Caco-2 (cell line): ENCODE data around the gene ZRSR2. TPM values are rescaled to one million over a fixed set of nuclear protein-coding genes. Genes with fewer than 3 reads are reported as not detected.

ENCODE experiments used
- BruUV-seq: library from RNA; stranded (reverse); fragments of 400-500 nt; replicated peaks from 2 replicates; lab custom pipeline; 2021; lab: Mats Ljungman, UMichigan
- CTCF ChIA-PET: fragments of 300-600 bp; sonication (Branson Sonifier 250); formaldehyde crosslinking; loops from one replicate; lab custom pipeline; 2022; ENCODE audit warnings: antibody characterized with exemption; lab: Charles Lee
- POLR2A ChIA-PET: fragments of 300-600 bp; sonication (Branson Sonifier 250); formaldehyde crosslinking; loops from one replicate; lab custom pipeline; 2022; ENCODE audit warnings: antibody characterized with exemption; lab: Charles Lee
- DNase-seq, 2 experiments: peaks; one replicate each; pipeline versions ENCODE4 v3.0.0 to v3.0.0-alpha.2; 2020 to 2022
- H3K27me3 ChIP-seq: replicated peaks from 2 replicates; pipeline ENCODE4 v1.6.0; 2011; ENCODE audit warnings: low read length; ENCODE audit not compliant: control insufficient read depth, insufficient read depth
- H3K36me3 ChIP-seq: 2 replicates; pipeline ENCODE4 v1.5.1; 2011; ENCODE audit warnings: low read length; ENCODE audit not compliant: control insufficient read depth, insufficient read depth
- H3K4me1 ChIP-seq: fragments of 250-450 bp; sonication (Bioruptor Pico); 2 replicates; pipeline ENCODE4 v1.5.1; 2020; ENCODE audit warnings: mild to moderate bottlenecking
- H3K4me3 ChIP-seq: 2 replicates; pipeline ENCODE4 v1.5.1; 2011; ENCODE audit warnings: low read depth, mild to moderate bottlenecking, control low read depth, low read length
- H3K9me3 ChIP-seq: fragments of 250-450 bp; sonication (Bioruptor Pico); 2 replicates; pipeline ENCODE4 v1.5.1; 2020; ENCODE audit warnings: mild to moderate bottlenecking, moderate library complexity
- H3K27ac Mint-ChIP-seq: one replicate; pipeline ENCODE4 v1.8.0; 2022; ENCODE audit warnings: mixed read lengths; ENCODE audit not compliant: unreplicated experiment
- H3K27me3 Mint-ChIP-seq: one replicate; pipeline ENCODE4 v1.8.0; 2022; ENCODE audit warnings: mixed read lengths; ENCODE audit not compliant: insufficient read depth, unreplicated experiment
- H3K36me3 Mint-ChIP-seq: one replicate; pipeline ENCODE4 v1.8.0; 2022; ENCODE audit warnings: mild to moderate bottlenecking, mixed read lengths; ENCODE audit not compliant: insufficient read depth, unreplicated experiment
- H3K4me1 Mint-ChIP-seq: one replicate; pipeline ENCODE4 v1.8.0; 2022; ENCODE audit warnings: low read depth, mixed read lengths; ENCODE audit not compliant: unreplicated experiment
- H3K4me3 Mint-ChIP-seq: one replicate; pipeline ENCODE4 v1.8.0; 2022; ENCODE audit warnings: mild to moderate bottlenecking, moderate library complexity, mixed read lengths; ENCODE audit not compliant: unreplicated experiment
- H3K9me3 Mint-ChIP-seq: one replicate; pipeline ENCODE4 v1.8.0; 2022; ENCODE audit warnings: mixed read lengths; ENCODE audit not compliant: unreplicated experiment
- intact Hi-C: fragments of 100-400 bp; cut with micrococcal nuclease; formaldehyde crosslinking; loops from one replicate; pipeline ENCODE4 v1.10.0; 2022; ENCODE audit not compliant: unreplicated experiment
- total RNA-seq: library from RNA; stranded (reverse); gene quantifications from 2 replicates; pipeline ENCODE4 v1.2.3, GENCODE V29; 2022
- TF ChIP-seq, protein P1 (sequence below), 2 experiments: fragments of 200-600 bp in 1 of 2; IDR thresholded peaks; 1 replicate in 1 of 2; 2 replicates in 1 of 2; pipeline versions ENCODE4 v1.5.1 to v1.8.0; 2011 to 2022; ENCODE audit warnings: antibody characterized with exemption in 1 of 2, control low read depth in 1 of 2, inconsistent platforms in 1 of 2, low read depth in 1 of 2, low read length in 1 of 2, mild to moderate bottlenecking in 1 of 2, moderate library complexity in 1 of 2; ENCODE audit not compliant: insufficient read depth in 1 of 2, severe bottlenecking in 1 of 2, unreplicated experiment in 1 of 2

ZRSR2 gene
- total RNA-seq, 1 experiment from 2014 or later, result 8.1 TPM

DNA sequence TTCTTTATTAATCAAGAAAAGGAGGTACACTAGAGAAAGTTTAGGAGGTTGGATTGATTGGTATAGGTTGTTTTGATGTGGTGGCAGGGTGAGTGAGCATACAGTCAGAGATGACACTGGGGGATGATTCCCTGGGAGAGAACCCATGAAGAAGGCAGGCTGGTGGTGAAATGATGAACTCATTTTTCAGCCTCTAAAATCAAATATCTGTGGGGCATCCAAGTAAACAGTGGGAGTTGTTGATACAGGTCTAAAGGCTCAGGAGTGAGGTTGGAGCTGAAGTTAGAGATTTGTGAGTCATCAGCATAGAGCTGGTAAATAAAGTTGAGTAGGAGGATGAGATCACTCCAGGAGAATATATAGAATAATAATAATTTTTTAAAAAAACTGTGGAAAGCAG, 74.3 kb downstream of the ZRSR2 start:
- Histone ChIP-seq H3K4me1 (no peaks in the 10 kb centered on the region), H3K36me3 (no peaks in the 10 kb centered on the region), H3K27me3 (no peaks in the 10 kb centered on the region), H3K9me3 (no peaks in the 10 kb centered on the region), H3K4me3 (no peak overlapping the region)
- no peak for DNase-seq
- POLR2A ChIA-PET, result no interaction called here
- CTCF ChIA-PET, result no interaction called here
- Mint-ChIP-seq H3K4me1 (no peaks in the 10 kb centered on the region), H3K36me3 (no peaks in the 10 kb centered on the region), H3K9me3 (no peaks in the 10 kb centered on the region), H3K4me3 (no peak overlapping the region), H3K27ac (no peak overlapping the region), H3K27me3 (no peaks in the 10 kb centered on the region)
- TF ChIP-seq, protein P1, sequence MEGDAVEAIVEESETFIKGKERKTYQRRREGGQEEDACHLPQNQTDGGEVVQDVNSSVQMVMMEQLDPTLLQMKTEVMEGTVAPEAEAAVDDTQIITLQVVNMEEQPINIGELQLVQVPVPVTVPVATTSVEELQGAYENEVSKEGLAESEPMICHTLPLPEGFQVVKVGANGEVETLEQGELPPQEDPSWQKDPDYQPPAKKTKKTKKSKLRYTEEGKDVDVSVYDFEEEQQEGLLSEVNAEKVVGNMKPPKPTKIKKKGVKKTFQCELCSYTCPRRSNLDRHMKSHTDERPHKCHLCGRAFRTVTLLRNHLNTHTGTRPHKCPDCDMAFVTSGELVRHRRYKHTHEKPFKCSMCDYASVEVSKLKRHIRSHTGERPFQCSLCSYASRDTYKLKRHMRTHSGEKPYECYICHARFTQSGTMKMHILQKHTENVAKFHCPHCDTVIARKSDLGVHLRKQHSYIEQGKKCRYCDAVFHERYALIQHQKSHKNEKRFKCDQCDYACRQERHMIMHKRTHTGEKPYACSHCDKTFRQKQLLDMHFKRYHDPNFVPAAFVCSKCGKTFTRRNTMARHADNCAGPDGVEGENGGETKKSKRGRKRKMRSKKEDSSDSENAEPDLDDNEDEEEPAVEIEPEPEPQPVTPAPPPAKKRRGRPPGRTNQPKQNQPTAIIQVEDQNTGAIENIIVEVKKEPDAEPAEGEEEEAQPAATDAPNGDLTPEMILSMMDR (IDR thresholded peaks at IDR 0.05; ENCODE audit: insufficient read depth in 1 of 2, low read depth in 1 of 2, low read length in 1 of 2, severe bottlenecking in 1 of 2, unreplicated experiment in 1 of 2), result no peak
- intact Hi-C loops, result no loop called here
- no TSS peak for BruUV-seq

DNA sequence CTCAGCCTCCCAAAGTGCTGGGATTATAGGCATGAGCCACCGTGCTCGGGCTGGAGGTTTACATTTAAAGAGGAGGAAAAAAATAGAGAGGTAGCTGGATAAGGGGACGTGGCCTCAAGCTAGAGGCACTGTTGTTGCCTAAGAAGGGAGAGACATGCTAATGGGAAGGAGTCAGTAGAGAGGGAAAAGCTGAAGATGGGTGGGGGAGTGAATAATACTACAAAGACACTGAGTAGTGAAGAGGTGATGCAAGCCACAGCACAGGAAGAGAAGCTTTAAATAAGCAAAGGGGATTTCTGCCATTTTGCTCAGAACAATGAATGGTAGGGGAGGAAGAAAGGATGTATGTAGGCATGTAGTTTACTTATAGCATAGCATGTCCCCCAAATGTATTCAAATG, 75.9 kb downstream of the ZRSR2 start:
- BruUV-seq, result no TSS peak
- intact Hi-C loops, result no loop called here
- H3K4me1 ChIP-seq, result no peaks in the 10 kb centered on the region
- H3K36me3 ChIP-seq, result no peaks in the 10 kb centered on the region
- no peaks in the 10 kb centered on the region for H3K27me3 ChIP-seq
- CTCF ChIA-PET, result no interaction called here
- Mint-ChIP-seq H3K27me3 (peaks cover under 1% of the 10 kb centered on the region), H3K9me3 (no peaks in the 10 kb centered on the region), H3K4me3 (no peak overlapping the region), H3K36me3 (no peaks in the 10 kb centered on the region), H3K27ac (no peak overlapping the region), H3K4me1 (no peaks in the 10 kb centered on the region)
- TF ChIP-seq, protein P1 (IDR thresholded peaks at IDR 0.05; ENCODE audit: insufficient read depth in 1 of 2, low read depth in 1 of 2, low read length in 1 of 2, severe bottlenecking in 1 of 2, unreplicated experiment in 1 of 2), result no peak
- no peak overlapping the region for H3K4me3 ChIP-seq
- POLR2A ChIA-PET, result no interaction called here
- no peak for DNase-seq
- H3K9me3 ChIP-seq, result no peaks in the 10 kb centered on the region

DNA sequence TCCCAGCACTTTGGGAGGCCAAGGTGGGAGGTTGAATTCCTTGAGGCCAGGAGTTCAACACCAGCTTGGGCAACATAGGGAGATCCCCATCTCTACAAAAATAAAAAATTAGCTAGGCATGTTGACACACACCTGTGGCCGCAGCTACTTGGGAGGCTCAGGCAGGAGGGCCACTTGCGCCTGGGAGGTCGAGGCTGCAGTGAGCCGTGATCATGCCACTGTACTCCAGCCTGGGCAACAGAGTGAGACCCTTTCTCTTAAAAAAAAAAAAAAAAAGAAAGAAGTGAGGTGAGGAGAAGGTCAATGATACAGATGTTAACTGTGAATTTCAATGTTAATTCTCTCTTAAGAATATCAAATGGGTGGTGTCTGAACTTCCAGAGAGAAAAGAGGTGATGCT, 79.4 kb downstream of the ZRSR2 start:
- Mint-ChIP-seq H3K27me3 (peaks cover 5% of the 10 kb centered on the region), H3K4me3 (no peak overlapping the region), H3K36me3 (no peaks in the 10 kb centered on the region), H3K27ac (no peak overlapping the region), H3K4me1 (no peaks in the 10 kb centered on the region), H3K9me3 (no peaks in the 10 kb centered on the region)
- intact Hi-C loops, result no loop called here
- Histone ChIP-seq H3K4me3 (no peak overlapping the region), H3K36me3 (no peaks in the 10 kb centered on the region), H3K4me1 (no peaks in the 10 kb centered on the region), H3K9me3 (no peaks in the 10 kb centered on the region), H3K27me3 (no peaks in the 10 kb centered on the region)
- POLR2A ChIA-PET, result no interaction called here
- no TSS peak for BruUV-seq
- CTCF ChIA-PET, result no interaction called here
- TF ChIP-seq, protein P1 (IDR thresholded peaks at IDR 0.05; ENCODE audit: insufficient read depth in 1 of 2, low read depth in 1 of 2, low read length in 1 of 2, severe bottlenecking in 1 of 2, unreplicated experiment in 1 of 2), result no peak
- DNase-seq, result no peak
